ENCODE data around the gene TAAR6. TPM values are rescaled to one million over a fixed set of nuclear protein-coding genes. Genes with fewer than 3 reads are reported as not detected.

TAAR6 gene, protein sequence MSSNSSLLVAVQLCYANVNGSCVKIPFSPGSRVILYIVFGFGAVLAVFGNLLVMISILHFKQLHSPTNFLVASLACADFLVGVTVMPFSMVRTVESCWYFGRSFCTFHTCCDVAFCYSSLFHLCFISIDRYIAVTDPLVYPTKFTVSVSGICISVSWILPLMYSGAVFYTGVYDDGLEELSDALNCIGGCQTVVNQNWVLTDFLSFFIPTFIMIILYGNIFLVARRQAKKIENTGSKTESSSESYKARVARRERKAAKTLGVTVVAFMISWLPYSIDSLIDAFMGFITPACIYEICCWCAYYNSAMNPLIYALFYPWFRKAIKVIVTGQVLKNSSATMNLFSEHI
- total RNA-seq (2014; rRNA removed; shearing (Covaris generic)) = not detected in 2 replicates
- not detected in 2 replicates for polyA plus RNA-seq (2016; fragmentation: Nextera tagmentation; extraction: Ambion mirVana)

- H3K36me3 ChIP-seq (ENCODE audit: low read depth) = no peaks in the 10 kb centered on the region
- in situ Hi-C loops (cut with MboI) = no loop called here
- no peak within 1 kb of the TSS for H3K4me2 ChIP-seq (ENCODE audit: unreplicated experiment)
- no peak within 1 kb of the TSS for H2AFZ ChIP-seq
- H3K9me3 ChIP-seq (ENCODE audit: low read depth) = no peaks in the 10 kb centered on the region
- no peaks in the 10 kb centered on the region for H3F3A ChIP-seq (ENCODE audit: insufficient read depth)
- DNase-seq = no peak
- 49 to 55% methylated on average over 15 of the region's 15 CpGs for WGBS, 2 experiments (ENCODE audit: low coverage in 1 of 2, low lambda C conversion rate in 2 of 2, missing lambda C conversion rate in 2 of 2)
- no peak within 1 kb of the TSS for H3K27ac ChIP-seq
- no peaks in the 10 kb centered on the region for H3K79me2 ChIP-seq (ENCODE audit: insufficient read depth)
- no peaks in the 10 kb centered on the region for H3K9me2 ChIP-seq (ENCODE audit: insufficient read depth)
- no peak within 1 kb of the TSS for H3K4me3 ChIP-seq
- H3K27me3 ChIP-seq (replicated peaks; ENCODE audit: insufficient read depth) = peaks cover 63% of the 10 kb centered on the region
- no peaks in the 10 kb centered on the region for H3K4me1 ChIP-seq (ENCODE audit: insufficient read depth)
- TF ChIP-seq EZH2 (IDR thresholded peaks at IDR 0.05; ENCODE audit: insufficient read depth, poor library complexity, severe bottlenecking) (no peak), EZH2phosphoT487 (IDR thresholded peaks at IDR 0.05; ENCODE audit: insufficient read depth, low read depth) (no peak)
- no peaks in the 10 kb centered on the region for H4K20me1 ChIP-seq (ENCODE audit: insufficient read depth)
- no peak within 1 kb of the TSS for H3K9ac ChIP-seq
Measured at GRCh38 chr6:132570221-132570777, at the start of gene TAAR6. TSS of gene TAAR6 (plus strand) at chr6:132570322. CDS start at chr6:132570322, 0 bp downstream.

- Histone ChIP-seq H3K9me2 (ENCODE audit: insufficient read depth) (no peaks in the 10 kb centered on the region), H3K36me3 (ENCODE audit: low read depth) (no peaks in the 10 kb centered on the region), H3K4me1 (ENCODE audit: insufficient read depth) (peaks cover 15% of the 10 kb centered on the region), H3K4me3 (0 out of 2 replicates have a peak overlapping the region, but pooled peaks have one; percentile 21), H3F3A (ENCODE audit: insufficient read depth) (peaks cover 8% of the 10 kb centered on the region), H3K4me2 (ENCODE audit: unreplicated experiment) (peak overlapping the region; percentile 52), H3K79me2 (ENCODE audit: insufficient read depth) (no peaks in the 10 kb centered on the region), H3K27me3 (replicated peaks; ENCODE audit: insufficient read depth) (no peaks in the 10 kb centered on the region), H3K9me3 (ENCODE audit: low read depth) (no peaks in the 10 kb centered on the region), H4K20me1 (ENCODE audit: insufficient read depth) (no peaks in the 10 kb centered on the region), H3K9ac (no peak overlapping the region), H2AFZ (0 out of 2 replicates have a peak overlapping the region, but pooled peaks have one; percentile 8), H3K27ac (peak overlapping the region; percentile 57)
- DNase-seq = peak; percentile 89
- 39 to 43% methylated on average over 2 of the region's 2 CpGs for WGBS, 2 experiments (ENCODE audit: low coverage in 1 of 2, low lambda C conversion rate in 2 of 2, missing lambda C conversion rate in 2 of 2)
- in situ Hi-C loops (cut with MboI) = no loop called here
- TF ChIP-seq EZH2 (IDR thresholded peaks at IDR 0.05; ENCODE audit: insufficient read depth, poor library complexity, severe bottlenecking) = no peak
- no peak for TF ChIP-seq EZH2phosphoT487 (IDR thresholded peaks at IDR 0.05; ENCODE audit: insufficient read depth, low read depth)
Measured at GRCh38 chr6:132520953-132521352, 49.2 kb upstream of the TAAR6 start.

- Histone ChIP-seq H3K27me3 (replicated peaks; ENCODE audit: insufficient read depth) (no peaks in the 10 kb centered on the region), H3K4me1 (ENCODE audit: insufficient read depth) (peaks cover 15% of the 10 kb centered on the region), H3F3A (ENCODE audit: insufficient read depth) (peaks cover 8% of the 10 kb centered on the region), H3K27ac (no peak overlapping the region), H3K4me2 (ENCODE audit: unreplicated experiment) (no peak overlapping the region), H3K9me3 (ENCODE audit: low read depth) (no peaks in the 10 kb centered on the region), H3K9me2 (ENCODE audit: insufficient read depth) (no peaks in the 10 kb centered on the region), H3K4me3 (no peak overlapping the region), H3K36me3 (ENCODE audit: low read depth) (no peaks in the 10 kb centered on the region), H4K20me1 (ENCODE audit: insufficient read depth) (no peaks in the 10 kb centered on the region), H3K79me2 (ENCODE audit: insufficient read depth) (no peaks in the 10 kb centered on the region), H3K9ac (no peak overlapping the region), H2AFZ (no peak overlapping the region)
- in situ Hi-C loops (cut with MboI) = loop anchor here (25.0 kb wide), 1 partner anchor 263 kb away; the partner anchor contains the start of gene SLC18B1
- no peak for DNase-seq
- TF ChIP-seq EZH2 (IDR thresholded peaks at IDR 0.05; ENCODE audit: insufficient read depth, poor library complexity, severe bottlenecking) (no peak), EZH2phosphoT487 (IDR thresholded peaks at IDR 0.05; ENCODE audit: insufficient read depth, low read depth) (no peak)
- WGBS, 2 experiments (ENCODE audit: low coverage in 1 of 2, low lambda C conversion rate in 2 of 2, missing lambda C conversion rate in 2 of 2) = 83 to 84% methylated on average over 5 of the region's 5 CpGs
Measured at GRCh38 chr6:132524646-132525045, 45.5 kb upstream of the TAAR6 start.

DNA sequence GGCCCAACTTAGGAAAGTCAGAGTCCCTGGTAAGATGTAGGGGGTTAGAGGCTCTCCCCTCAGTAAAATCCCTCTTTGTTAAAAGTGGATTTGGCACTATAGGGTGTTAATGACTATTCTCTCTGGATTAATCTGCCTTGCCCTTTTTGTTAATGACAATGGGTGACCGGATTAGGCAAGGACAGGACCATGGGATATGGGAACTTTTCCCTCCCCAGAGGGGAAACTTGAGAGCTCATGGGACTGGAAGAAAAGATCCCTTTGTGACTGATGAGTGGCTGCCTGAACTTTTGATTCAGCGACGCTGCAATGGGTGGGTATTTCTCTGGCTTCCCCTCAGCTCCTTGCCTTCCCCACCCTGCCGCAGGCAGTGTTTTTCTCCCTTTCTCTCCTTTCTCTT lies 44.3 kb upstream of the TAAR6 start:
- H3K27ac ChIP-seq = no peak overlapping the region
- in situ Hi-C loops (cut with MboI) = loop anchor here (25.0 kb wide), 1 partner anchor 261 kb away; the partner anchor contains the start of gene SLC18B1
- no peaks in the 10 kb centered on the region for H3K9me2 ChIP-seq (ENCODE audit: insufficient read depth)
- no peaks in the 10 kb centered on the region for H3K9me3 ChIP-seq (ENCODE audit: low read depth)
- no peaks in the 10 kb centered on the region for H3K79me2 ChIP-seq (ENCODE audit: insufficient read depth)
- H3K4me2 ChIP-seq (ENCODE audit: unreplicated experiment) = no peak overlapping the region
- no peaks in the 10 kb centered on the region for H3K27me3 ChIP-seq (replicated peaks; ENCODE audit: insufficient read depth)
- no peaks in the 10 kb centered on the region for H4K20me1 ChIP-seq (ENCODE audit: insufficient read depth)
- WGBS, 2 experiments (ENCODE audit: low coverage in 1 of 2, low lambda C conversion rate in 2 of 2, missing lambda C conversion rate in 2 of 2) = 85 to 90% methylated on average over 4 of the region's 4 CpGs
- TF ChIP-seq EZH2 (IDR thresholded peaks at IDR 0.05; ENCODE audit: insufficient read depth, poor library complexity, severe bottlenecking) (no peak), EZH2phosphoT487 (IDR thresholded peaks at IDR 0.05; ENCODE audit: insufficient read depth, low read depth) (no peak)
- peaks cover 6% of the 10 kb centered on the region for H3F3A ChIP-seq (ENCODE audit: insufficient read depth)
- H3K9ac ChIP-seq = no peak overlapping the region
- no peak for DNase-seq
- peaks cover 12% of the 10 kb centered on the region for H3K4me1 ChIP-seq (ENCODE audit: insufficient read depth)
- H3K4me3 ChIP-seq = no peak overlapping the region
- H2AFZ ChIP-seq = no peak overlapping the region
- H3K36me3 ChIP-seq (ENCODE audit: low read depth) = no peaks in the 10 kb centered on the region

Data from GM23248 (cell line).